NOMO-1 (cell line): Measurements from ENCODE around the gene GBP1.
"Not testable (repeated sequence)": the region's sequence is repeated elsewhere in the genome, so short reads cannot be mapped to it uniquely, and the experiment has no call there.

Experiments
- DNase-seq, 2 experiments: peaks; one replicate each; lab custom pipeline; 2025; ENCODE audit not compliant: unreplicated experiment in 2 of 2; lab: John Stamatoyannopoulos, UW

The GBP1 gene

DNA sequence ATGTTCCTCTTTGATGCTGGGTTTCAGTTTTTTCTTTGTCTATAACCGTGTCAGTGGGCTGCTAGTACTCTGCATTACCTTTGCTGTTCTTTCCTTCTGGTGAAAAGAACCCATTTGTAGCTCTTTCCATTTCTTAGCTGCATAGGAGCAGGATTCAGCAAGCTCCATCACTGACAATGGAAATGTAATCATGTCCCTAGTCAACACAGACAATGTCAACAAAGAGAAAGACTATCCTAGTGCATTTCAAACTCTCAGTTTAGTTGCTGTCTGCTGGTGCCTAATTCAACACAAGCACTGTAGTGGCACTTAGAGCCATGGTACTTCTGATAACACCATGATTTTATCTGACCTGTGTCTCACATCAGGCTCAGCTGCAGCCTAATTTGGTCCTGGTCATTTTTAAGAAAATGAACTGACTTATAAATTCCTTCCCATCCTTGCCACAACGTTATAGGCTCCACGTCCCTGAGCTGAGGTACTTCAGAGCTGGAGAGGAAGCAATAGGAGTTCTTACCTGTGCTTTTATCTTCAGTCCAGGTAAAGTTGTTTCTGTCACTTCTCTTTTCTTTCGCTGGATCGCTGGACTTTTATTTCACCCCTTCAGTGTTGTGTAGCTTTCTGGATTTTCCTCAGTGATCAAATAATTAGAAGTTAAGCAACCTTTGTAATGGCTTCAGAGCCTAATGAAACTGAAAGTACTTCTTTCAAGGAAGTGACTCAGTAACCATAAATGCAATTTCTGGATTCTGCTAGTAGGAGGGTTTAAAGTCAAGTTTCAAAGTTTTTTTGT is 42.6 kb downstream of the GBP1 start, which contains the start of gene GBP3:
Gene GBP3, minus strand, starts transcription at position 700 of the 793 bp plus-strand sequence. CDS start 2,145 bp downstream, outside the sequence.
- DNase-seq = peak; percentile 59 to 88

DNA sequence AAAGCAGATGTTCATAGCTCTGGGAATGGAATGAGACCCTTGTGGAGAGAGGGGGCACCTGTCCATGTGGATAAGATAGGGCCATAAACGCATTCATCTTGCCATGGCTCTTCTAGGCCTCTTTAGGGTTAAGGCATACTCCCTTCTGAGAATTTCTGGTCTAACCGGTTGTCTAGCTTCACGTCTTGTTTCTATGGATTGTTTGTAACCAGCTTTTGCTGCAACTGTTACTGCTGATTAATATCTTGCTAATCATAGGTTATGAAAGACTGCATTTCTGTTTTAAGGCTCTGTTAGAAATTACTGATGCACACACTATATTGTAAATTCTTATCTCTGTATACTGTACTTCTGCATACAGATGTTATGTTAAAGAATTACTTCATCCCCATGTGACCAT is 46.7 kb downstream of the GBP1 start:
- DNase-seq = not testable (repeated sequence)

- DNase-seq = no peak
Measured at GRCh38 chr1:89008511-89008910, 56.5 kb downstream of the GBP1 start.

- DNase-seq = no peak
Measured at GRCh38 chr1:89005286-89006151, 59.5 kb downstream of the GBP1 start.
